ENCODE results near the gene SCMH1. TPM values are rescaled to one million over a fixed set of nuclear protein-coding genes. Genes with fewer than 3 reads are reported as not detected.

Gene SCMH1
- total and polyA plus RNA-seq, 11 donors: 36.0 to 56.2 (median 43.0) TPM

DNA sequence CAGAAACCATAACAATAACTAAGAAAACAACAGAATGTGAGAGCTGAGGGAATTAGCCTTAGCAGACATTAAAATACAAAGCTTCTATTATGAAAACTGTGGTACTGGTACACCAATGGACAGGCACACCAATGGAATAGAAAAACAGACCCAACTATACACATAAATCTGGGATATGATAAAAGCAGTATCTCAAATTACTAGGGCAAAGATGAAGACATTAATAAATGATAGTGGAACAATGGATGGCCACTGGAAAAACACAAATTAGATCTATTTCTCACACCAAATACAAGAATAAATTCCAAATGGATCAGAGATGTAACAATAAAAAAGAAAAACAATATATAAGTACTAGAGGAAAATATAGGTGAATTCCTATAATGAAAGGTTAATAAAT lies 155.2 kb downstream of the SCMH1 start:
- intact Hi-C loops (cut with DNase I): no loop called here
- H3K4me3 ChIP-seq: no peak overlapping the region
- H3K9me3 ChIP-seq: no peaks in the 10 kb centered on the region
- H3K36me3 ChIP-seq: peaks cover 0 to 9% (median 2%) of the 10 kb centered on the region in 9 donors
- no peak overlapping the region for H3K27ac ChIP-seq
- no peaks in the 10 kb centered on the region for H3K4me1 ChIP-seq
- no peak for TF ChIP-seq POLR2A (IDR thresholded peaks at IDR 0.05)
- TF ChIP-seq, protein P1, sequence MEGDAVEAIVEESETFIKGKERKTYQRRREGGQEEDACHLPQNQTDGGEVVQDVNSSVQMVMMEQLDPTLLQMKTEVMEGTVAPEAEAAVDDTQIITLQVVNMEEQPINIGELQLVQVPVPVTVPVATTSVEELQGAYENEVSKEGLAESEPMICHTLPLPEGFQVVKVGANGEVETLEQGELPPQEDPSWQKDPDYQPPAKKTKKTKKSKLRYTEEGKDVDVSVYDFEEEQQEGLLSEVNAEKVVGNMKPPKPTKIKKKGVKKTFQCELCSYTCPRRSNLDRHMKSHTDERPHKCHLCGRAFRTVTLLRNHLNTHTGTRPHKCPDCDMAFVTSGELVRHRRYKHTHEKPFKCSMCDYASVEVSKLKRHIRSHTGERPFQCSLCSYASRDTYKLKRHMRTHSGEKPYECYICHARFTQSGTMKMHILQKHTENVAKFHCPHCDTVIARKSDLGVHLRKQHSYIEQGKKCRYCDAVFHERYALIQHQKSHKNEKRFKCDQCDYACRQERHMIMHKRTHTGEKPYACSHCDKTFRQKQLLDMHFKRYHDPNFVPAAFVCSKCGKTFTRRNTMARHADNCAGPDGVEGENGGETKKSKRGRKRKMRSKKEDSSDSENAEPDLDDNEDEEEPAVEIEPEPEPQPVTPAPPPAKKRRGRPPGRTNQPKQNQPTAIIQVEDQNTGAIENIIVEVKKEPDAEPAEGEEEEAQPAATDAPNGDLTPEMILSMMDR (IDR thresholded peaks at IDR 0.05): no peak
- DNase-seq (no peak), ATAC-seq (no peak)
- H3K27me3 ChIP-seq: no peaks in the 10 kb centered on the region

DNA sequence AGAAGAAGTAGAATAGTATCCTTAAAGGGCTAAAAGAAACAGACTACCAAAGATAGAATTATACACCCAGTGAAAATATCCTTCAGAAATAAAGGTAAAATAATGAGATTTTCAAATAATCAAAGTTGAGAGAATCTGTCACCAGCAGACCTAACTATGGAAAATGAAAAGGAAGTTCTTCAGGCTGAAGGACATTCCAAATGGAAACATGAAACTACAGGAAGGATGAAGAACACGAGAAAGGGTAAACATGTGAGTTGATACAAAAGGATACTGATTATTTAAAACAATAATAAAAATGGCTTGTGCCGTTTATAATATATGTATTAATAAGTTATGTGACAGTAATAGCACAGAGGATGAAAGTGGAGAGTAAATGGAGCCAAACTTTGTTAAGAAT lies 163.5 kb downstream of the SCMH1 start:
- Histone ChIP-seq H3K9me3 (peaks cover 0 to 11% (median 0%) of the 10 kb centered on the region in 12 donors), H3K27ac (no peak overlapping the region), H3K4me1 (no peaks in the 10 kb centered on the region), H3K36me3 (peaks cover 0 to 11% (median 0%) of the 10 kb centered on the region in 9 donors), H3K4me3 (no peak overlapping the region), H3K27me3 (no peaks in the 10 kb centered on the region)
- no peak for TF ChIP-seq POLR2A (IDR thresholded peaks at IDR 0.05)
- TF ChIP-seq, protein P1 (IDR thresholded peaks at IDR 0.05): no peak
- WGBS, 4 donors: 72 to 85% (median 79%) methylated on average over 2 of the region's 2 CpGs
- intact Hi-C loops (cut with DNase I): no loop called here
- ATAC-seq (no peak), DNase-seq (no peak)

DNA sequence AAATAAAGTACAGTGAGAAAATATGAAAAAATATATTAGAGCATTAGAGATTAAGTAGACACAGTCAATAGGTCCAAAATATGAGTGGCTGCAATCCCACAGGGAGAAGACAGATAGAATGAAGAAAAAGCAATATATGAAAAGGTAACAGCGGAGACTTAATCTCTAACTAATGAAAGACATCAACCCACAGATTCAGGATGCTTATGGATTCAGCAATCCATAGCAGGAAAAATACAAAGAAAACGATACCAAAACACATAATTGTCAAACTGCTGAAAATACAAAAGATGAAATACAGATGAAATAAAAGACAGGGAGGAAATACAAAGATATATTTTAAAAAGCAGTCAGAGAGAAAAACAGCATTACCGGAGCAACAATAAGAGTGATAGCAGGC lies 163.9 kb downstream of the SCMH1 start:
- DNase-seq: no peak
- WGBS, 4 donors: 96 to 97% (median 97%) methylated on average over 3 of the region's 3 CpGs
- intact Hi-C loops (cut with DNase I): no loop called here
- no peaks in the 10 kb centered on the region for H3K4me1 ChIP-seq
- no peak overlapping the region for H3K4me3 ChIP-seq
- H3K9me3 ChIP-seq: peaks cover 0 to 11% (median 0%) of the 10 kb centered on the region in 12 donors
- H3K36me3 ChIP-seq: peaks cover 0 to 12% (median 0%) of the 10 kb centered on the region in 9 donors
- TF ChIP-seq, protein P1 (IDR thresholded peaks at IDR 0.05): no peak
- TF ChIP-seq POLR2A (IDR thresholded peaks at IDR 0.05): no peak
- no peak for ATAC-seq
- H3K27me3 ChIP-seq: no peaks in the 10 kb centered on the region
- H3K27ac ChIP-seq: no peak overlapping the region

DNA sequence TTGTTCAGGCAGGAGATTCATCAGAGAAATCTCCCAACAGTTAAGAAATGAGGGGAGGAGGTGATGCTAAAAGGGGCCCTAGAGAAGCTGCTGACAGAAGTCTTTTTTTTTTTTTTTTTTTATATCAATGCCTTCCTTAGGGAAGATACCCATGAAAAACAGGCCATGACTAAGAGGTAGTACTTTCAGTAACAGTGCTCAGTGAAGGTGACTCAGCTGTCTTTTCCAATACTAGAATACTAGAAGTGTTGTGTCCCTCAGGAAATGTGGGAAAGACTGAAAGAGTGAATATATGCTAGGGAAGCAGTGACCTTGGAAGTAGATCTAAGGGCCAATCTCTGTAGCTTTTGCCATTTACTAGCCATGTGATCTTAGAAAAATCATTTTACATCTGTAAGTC lies 168.1 kb downstream of the SCMH1 start:
- TF ChIP-seq, protein P1 (IDR thresholded peaks at IDR 0.05): no peak
- TF ChIP-seq POLR2A (IDR thresholded peaks at IDR 0.05): no peak
- H3K36me3 ChIP-seq: peaks cover 0 to 47% (median 13%) of the 10 kb centered on the region in 9 donors
- H3K9me3 ChIP-seq: peaks cover 0 to 11% (median 0%) of the 10 kb centered on the region in 12 donors
- H3K27ac ChIP-seq: no peak overlapping the region
- H3K4me1 ChIP-seq: no peaks in the 10 kb centered on the region
- ATAC-seq: no peak
- DNase-seq: no peak
- H3K4me3 ChIP-seq: no peak overlapping the region
- H3K27me3 ChIP-seq: no peaks in the 10 kb centered on the region
- intact Hi-C loops (cut with DNase I): no loop called here
